ENCODE measurements around the gene TUBB4A. TPM values are rescaled to one million over a fixed set of nuclear protein-coding genes. Genes with fewer than 3 reads are reported as not detected.
A peak's percentile ranks its signal among the peaks of the same experiment; 100 is the strongest.

The TUBB4A gene
- total RNA-seq, 1 experiment from 2014 or later: not detected

DNA sequence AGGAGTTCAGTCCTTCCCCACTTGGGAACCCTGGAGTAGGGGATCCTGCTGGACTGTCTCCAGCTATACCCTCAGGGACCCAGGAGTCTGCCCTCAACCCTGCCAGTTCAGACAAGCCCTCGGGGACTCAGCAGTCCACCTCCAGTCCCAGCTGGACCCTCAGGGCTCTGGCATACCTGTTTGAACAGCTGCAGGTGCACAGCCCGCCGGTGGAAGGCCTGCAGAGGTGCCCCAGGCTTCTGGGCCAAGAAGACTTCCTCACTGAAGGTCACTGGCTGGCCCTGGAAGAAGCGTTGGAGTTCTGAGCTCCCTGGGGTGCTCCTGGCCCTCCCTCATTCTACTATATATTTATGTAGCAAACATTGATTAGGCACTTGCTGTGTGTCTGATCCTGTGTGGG, 29.4 kb downstream of the TUBB4A start:
- H3K27ac ChIP-seq: no peak overlapping the region
- no peaks in the 10 kb centered on the region for H4K20me1 ChIP-seq (ENCODE audit: insufficient read depth)
- no peak for TF ChIP-seq EZH2 (IDR thresholded peaks at IDR 0.05; ENCODE audit: low read depth)
- TF ChIP-seq, protein P1, sequence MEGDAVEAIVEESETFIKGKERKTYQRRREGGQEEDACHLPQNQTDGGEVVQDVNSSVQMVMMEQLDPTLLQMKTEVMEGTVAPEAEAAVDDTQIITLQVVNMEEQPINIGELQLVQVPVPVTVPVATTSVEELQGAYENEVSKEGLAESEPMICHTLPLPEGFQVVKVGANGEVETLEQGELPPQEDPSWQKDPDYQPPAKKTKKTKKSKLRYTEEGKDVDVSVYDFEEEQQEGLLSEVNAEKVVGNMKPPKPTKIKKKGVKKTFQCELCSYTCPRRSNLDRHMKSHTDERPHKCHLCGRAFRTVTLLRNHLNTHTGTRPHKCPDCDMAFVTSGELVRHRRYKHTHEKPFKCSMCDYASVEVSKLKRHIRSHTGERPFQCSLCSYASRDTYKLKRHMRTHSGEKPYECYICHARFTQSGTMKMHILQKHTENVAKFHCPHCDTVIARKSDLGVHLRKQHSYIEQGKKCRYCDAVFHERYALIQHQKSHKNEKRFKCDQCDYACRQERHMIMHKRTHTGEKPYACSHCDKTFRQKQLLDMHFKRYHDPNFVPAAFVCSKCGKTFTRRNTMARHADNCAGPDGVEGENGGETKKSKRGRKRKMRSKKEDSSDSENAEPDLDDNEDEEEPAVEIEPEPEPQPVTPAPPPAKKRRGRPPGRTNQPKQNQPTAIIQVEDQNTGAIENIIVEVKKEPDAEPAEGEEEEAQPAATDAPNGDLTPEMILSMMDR (conservative IDR thresholded peaks at IDR 0.05): no peak
- peaks cover 9% of the 10 kb centered on the region; the same call in 1 of the 2 replicates for H3K4me1 ChIP-seq (replicated peaks; ENCODE audit: insufficient read depth)
- no peaks in the 10 kb centered on the region for H3K9me2 ChIP-seq (ENCODE audit: insufficient read depth)
- H3K36me3 ChIP-seq (ENCODE audit: low read depth): no peaks in the 10 kb centered on the region
- intact Hi-C loops (cut with micrococcal nuclease; ENCODE audit: unreplicated experiment): no loop called here
- no TSS peak for BruUV-seq (replicated peaks)
- DNase-seq: peak in 1 of 2 experiments; percentile 39
- no peaks in the 10 kb centered on the region; the same call in 1 of the 2 replicates for H3F3A ChIP-seq (ENCODE audit: insufficient read depth, low read depth)
- no peaks in the 10 kb centered on the region for H3K27me3 ChIP-seq (ENCODE audit: insufficient read depth, low read depth)
- CTCF ChIA-PET: no interaction called here
- H3K4me3 ChIP-seq: no peak overlapping the region
- no peaks in the 10 kb centered on the region for H3K9me3 ChIP-seq (ENCODE audit: insufficient read depth, low read depth)
- H3K4me2 ChIP-seq: 0 out of 2 replicates have a peak overlapping the region, but pooled peaks have one; percentile 4
- H2AFZ ChIP-seq: no peak overlapping the region
- POLR2A ChIA-PET (ENCODE audit: unreplicated experiment): no interaction called here
- H3K79me2 ChIP-seq (ENCODE audit: low read depth): no peaks in the 10 kb centered on the region

DNA sequence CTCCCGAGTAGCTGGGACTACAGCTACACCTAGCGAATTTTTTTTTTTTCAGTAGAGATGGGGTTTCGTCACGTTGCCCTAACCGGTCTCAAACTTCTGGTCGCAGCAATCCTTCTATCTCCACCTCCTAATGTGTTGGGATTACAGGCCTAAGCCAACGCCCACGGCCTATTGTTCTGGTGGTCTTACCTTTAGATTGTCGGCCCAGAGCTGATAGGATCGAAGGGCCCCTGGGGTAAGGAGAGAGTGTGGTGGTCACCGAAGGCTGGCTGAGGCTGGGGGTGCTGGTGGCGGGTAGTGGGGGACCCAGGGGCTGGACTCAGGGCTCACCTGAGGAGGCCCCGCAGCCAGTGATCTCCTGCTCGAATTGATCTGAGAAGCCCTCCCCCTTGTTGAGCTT, 31.0 kb downstream of the TUBB4A start:
- H3F3A ChIP-seq (ENCODE audit: insufficient read depth, low read depth): no peaks in the 10 kb centered on the region; the same call in 1 of the 2 replicates
- no peaks in the 10 kb centered on the region for H3K9me3 ChIP-seq (ENCODE audit: insufficient read depth, low read depth)
- no TSS peak for BruUV-seq (replicated peaks)
- CTCF ChIA-PET: no interaction called here
- H3K4me2 ChIP-seq: no peak overlapping the region
- no peak for DNase-seq
- H3K27me3 ChIP-seq (ENCODE audit: insufficient read depth, low read depth): no peaks in the 10 kb centered on the region
- intact Hi-C loops (cut with micrococcal nuclease; ENCODE audit: unreplicated experiment): no loop called here
- H3K36me3 ChIP-seq (ENCODE audit: low read depth): no peaks in the 10 kb centered on the region
- no peaks in the 10 kb centered on the region for H3K79me2 ChIP-seq (ENCODE audit: low read depth)
- no peak overlapping the region for H3K27ac ChIP-seq
- peaks cover 9% of the 10 kb centered on the region; the same call in 1 of the 2 replicates for H3K4me1 ChIP-seq (replicated peaks; ENCODE audit: insufficient read depth)
- POLR2A ChIA-PET (ENCODE audit: unreplicated experiment): no interaction called here
- TF ChIP-seq EZH2 (IDR thresholded peaks at IDR 0.05; ENCODE audit: low read depth): no peak
- no peak overlapping the region for H2AFZ ChIP-seq
- no peaks in the 10 kb centered on the region for H3K9me2 ChIP-seq (ENCODE audit: insufficient read depth)
- no peak overlapping the region for H3K4me3 ChIP-seq
- no peaks in the 10 kb centered on the region for H4K20me1 ChIP-seq (ENCODE audit: insufficient read depth)

DNA sequence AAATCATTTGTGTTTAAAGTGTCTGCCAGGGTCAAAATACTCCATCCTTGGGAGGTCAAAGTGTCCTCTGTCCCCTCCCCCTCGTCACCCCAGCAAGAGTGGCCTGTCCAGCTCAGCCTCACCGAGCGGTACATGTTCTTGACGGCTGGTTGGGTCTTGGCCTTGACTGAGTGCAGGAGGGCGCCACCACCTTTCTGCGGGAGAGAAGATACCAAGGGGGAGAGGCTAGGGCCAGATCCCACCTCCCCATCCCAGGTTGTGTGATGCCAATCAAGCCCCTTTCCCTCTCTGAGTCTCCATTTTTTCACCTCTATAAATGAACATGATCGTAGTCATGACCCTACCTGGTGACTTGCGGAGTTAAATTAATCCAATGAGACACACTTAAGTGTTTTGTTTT, 31.9 kb downstream of the TUBB4A start:
- ChIA-PET POLR2A (ENCODE audit: unreplicated experiment) (no interaction called here), CTCF (no interaction called here)

More for the DNA sequence above, 31.9 kb downstream of the TUBB4A start:
- Histone ChIP-seq H3K79me2 (ENCODE audit: low read depth) (peaks cover 7% of the 10 kb centered on the region), H4K20me1 (ENCODE audit: insufficient read depth) (no peaks in the 10 kb centered on the region), H3K4me2 (no peak overlapping the region), H2AFZ (no peak overlapping the region), H3K27me3 (ENCODE audit: insufficient read depth, low read depth) (no peaks in the 10 kb centered on the region), H3K36me3 (ENCODE audit: low read depth) (no peaks in the 10 kb centered on the region), H3K9me3 (ENCODE audit: insufficient read depth, low read depth) (no peaks in the 10 kb centered on the region), H3K4me3 (no peak overlapping the region), H3F3A (ENCODE audit: insufficient read depth, low read depth) (no peaks in the 10 kb centered on the region; the same call in 1 of the 2 replicates), H3K27ac (no peak overlapping the region), H3K9me2 (ENCODE audit: insufficient read depth) (no peaks in the 10 kb centered on the region), H3K4me1 (replicated peaks; ENCODE audit: insufficient read depth) (peaks cover 13% of the 10 kb centered on the region)
- TF ChIP-seq, protein P1 (conservative IDR thresholded peaks at IDR 0.05): no peak
- no peak for TF ChIP-seq EZH2 (IDR thresholded peaks at IDR 0.05; ENCODE audit: low read depth)
- intact Hi-C loops (cut with micrococcal nuclease; ENCODE audit: unreplicated experiment): no loop called here
- no TSS peak for BruUV-seq (replicated peaks)
- DNase-seq: no peak
